ENCODE results near the gene RNF103. TPM values are rescaled to one million over a fixed set of nuclear protein-coding genes. Genes with fewer than 3 reads are reported as not detected.
A peak's percentile ranks its signal among the peaks of the same experiment; 100 is the strongest.
"Not testable (repeated sequence)": the region's sequence is repeated elsewhere in the genome, so short reads cannot be mapped to it uniquely, and the experiment has no call there.

The RNF103 gene
- total RNA-seq, 2 donors from 2014 or later = 11.9 to 18.4 TPM

DNA sequence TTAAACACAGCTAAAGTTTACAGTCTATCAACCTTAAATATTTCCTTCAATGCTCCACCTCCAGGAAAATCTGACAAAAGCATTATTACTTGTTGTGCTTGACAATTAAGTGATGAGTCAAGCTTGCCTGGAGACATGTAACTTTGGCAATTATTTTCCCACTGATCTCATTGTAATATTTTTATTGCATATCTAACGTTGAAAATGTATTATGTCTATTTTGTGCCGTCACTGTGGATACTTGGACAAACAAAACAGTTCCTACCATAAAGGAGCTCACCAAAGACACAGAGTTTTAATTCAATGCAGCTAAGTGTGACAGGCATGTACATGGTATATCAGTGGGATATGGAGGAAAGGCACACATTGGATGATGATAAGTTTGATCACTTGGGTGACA lies 24.7 kb downstream of the RNF103 start:
- no peak for ATAC-seq
- Mint-ChIP-seq H3K36me3 (peaks cover 3 to 4% of the 10 kb centered on the region in 2 donors), H3K27ac (no peak overlapping the region), H3K9me3 (no peaks in the 10 kb centered on the region)
- no peak for DNase-seq (ENCODE audit: low spot score in 2 of 2)

DNA sequence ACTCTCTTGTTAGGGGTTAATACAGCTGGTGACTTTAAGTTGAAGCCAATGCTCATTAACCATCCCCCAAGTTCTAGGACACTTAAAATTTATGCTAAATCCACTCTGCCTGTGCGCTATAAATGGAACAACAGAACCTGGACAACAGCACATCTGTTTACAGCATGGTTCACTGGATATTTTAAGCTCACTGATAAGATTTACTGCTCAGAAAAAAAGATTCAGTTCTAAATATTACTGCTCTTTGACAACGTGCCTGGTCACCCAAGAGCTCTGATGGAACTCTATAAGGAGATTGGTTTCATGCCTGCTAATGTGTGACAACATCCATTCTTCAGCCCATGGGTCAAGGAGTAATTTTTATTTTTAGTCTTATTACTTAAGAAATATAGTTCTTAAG lies 27.5 kb downstream of the RNF103 start:
- ATAC-seq (no peak), DNase-seq (ENCODE audit: low spot score in 2 of 2) (no peak)
- H3K27ac Mint-ChIP-seq = no peak overlapping the region
- H3K9me3 Mint-ChIP-seq = no peaks in the 10 kb centered on the region
- H3K36me3 Mint-ChIP-seq = no peaks in the 10 kb centered on the region

DNA sequence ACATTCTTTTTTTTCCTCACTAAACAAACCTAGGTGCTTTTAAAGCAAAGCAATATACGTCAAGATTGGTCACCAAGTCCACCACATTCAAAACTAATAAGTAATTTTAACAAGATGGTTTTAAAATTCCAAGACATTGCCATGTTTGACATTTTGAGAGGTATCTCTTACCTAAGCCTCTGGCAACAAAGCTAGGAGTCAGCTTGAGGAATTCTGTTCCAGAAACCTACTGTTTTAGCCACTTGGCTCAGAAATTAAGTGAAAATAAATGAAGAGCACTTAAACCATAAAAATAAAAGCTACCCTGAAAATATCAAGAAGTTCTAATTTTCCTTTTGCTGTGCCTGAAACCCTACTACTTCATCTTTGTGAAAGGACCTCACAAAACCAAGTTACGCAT lies 30.4 kb downstream of the RNF103 start:
- H3K9me3 Mint-ChIP-seq = peaks cover 0 to 4% of the 10 kb centered on the region in 2 donors
- H3K27ac Mint-ChIP-seq = no peak overlapping the region
- ATAC-seq = no peak
- H3K36me3 Mint-ChIP-seq = no peaks in the 10 kb centered on the region
- DNase-seq (ENCODE audit: low spot score in 2 of 2) = no peak

DNA sequence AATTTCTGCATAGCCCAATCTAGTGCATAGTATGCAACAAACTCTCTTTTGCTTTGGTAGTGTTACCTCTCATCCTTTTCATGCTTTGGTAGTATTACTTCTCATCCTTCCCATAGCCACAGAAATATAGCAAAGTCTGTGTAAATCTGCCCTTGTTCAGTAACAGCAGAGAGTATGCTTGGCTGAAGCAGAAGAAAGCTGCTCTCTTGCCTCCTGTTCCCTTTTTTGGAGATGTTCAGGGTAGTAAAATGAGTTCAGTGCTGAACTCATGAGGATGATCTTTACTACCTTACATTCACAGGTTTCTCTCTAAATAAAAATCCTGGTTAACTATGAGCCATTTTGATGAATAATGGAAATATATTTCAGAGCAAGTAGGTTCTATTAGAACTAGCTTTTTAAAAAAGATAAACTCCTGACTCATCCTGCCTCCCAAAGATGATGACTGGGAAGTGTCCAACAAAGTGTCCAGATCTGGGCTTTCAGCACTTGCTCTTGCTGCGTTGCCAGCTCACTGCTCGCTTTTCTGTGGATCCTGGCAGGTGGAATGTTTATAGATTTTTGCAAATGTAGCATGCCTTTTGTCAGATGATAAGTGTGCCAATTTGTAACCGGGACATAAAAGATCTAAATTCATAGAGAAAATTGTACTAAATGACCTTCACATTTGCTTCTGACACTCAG lies 31.0 kb downstream of the RNF103 start:
- no peak overlapping the region for H3K27ac Mint-ChIP-seq
- peaks cover 0 to 4% of the 10 kb centered on the region in 2 donors for H3K9me3 Mint-ChIP-seq
- ATAC-seq = no peak
- DNase-seq (ENCODE audit: low spot score in 2 of 2) = no peak
- no peaks in the 10 kb centered on the region for H3K36me3 Mint-ChIP-seq

DNA sequence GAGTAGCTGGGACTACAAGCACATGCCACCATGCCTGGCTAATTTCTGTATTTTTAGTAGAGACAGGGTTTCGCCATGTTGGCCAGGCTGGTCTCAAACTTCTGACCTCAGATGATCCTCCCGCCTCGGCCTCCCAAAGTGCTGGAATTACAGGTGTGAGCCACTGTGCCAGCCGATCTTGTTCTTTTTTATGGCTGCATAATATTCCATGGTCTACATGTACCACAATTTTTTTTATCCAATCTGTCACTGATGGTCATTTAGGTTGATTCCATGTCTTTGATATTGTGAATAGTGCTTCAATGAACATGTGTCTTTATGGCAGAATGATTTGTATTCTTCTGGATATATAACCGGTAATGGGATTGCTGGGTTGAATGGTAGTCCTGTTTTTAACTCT lies 34.0 kb downstream of the RNF103 start:
- not testable (repeated sequence) for H3K36me3 Mint-ChIP-seq; DNase-seq (ENCODE audit: low spot score in 2 of 2); H3K9me3 Mint-ChIP-seq; ATAC-seq; H3K27ac Mint-ChIP-seq

DNA sequence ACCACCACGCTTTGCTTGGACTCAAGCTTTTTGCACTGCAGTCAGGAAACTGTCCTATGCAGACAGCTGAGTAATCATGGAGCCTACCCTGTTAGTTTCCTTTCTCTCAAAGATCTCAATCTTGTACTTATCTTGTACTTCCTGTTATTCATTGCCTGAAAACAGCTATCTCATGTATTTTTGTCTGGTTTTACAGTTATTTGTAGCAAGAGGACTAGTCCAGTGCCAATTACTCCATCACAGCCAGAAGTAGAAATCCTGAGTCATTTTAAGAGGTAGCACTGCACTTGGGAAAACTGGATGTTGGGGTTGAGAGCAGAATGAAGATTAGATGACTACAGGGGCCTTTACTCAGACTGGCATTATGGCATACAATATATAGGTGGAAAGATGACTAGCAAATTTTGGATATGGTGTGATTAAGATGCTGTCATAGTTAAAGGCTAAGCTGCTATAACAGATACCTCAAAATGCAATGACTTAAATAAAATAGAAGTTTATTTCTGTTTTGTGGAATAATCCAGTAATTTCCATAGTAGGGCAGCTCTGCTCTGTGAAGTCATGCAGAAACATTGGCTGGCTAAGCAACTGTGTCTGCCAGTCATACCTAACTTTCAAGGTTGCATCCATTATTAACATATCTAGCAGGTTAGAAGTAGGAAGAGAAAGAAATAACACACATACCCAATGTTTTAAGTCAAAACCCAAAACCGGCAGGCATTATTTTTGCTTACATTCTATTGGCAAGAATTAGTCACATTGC lies 39.3 kb downstream of the RNF103 start:
- no peak for DNase-seq (ENCODE audit: low spot score in 2 of 2)
- Mint-ChIP-seq H3K27ac (peak overlapping the region; percentile 26 to 79), H3K9me3 (peaks cover 3 to 7% of the 10 kb centered on the region in 2 donors)

DNA sequence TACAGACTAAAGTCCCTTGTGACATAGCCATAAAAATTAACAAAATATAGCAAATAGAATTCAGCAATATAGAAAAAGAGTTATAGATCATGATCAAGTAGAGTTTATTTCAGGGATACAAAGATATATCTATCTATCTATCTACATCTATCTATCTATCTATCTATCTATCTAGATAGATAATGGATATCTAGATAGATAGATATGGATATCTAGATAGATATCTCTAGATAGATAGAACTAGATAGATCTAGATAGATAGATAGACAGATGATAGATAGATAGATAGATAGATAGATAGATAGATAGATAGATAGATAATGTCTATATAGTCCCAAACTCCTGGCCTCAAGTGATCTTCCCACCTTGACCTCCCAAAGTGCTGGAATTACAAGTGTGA lies 43.1 kb downstream of the RNF103 start:
- ATAC-seq = no peak
- Mint-ChIP-seq H3K27ac (no peak overlapping the region), H3K36me3 (peaks cover 0 to 5% of the 10 kb centered on the region in 2 donors), H3K9me3 (peaks cover 7 to 8% of the 10 kb centered on the region in 2 donors)
- no peak for DNase-seq (ENCODE audit: low spot score in 2 of 2)

More for the DNA sequence above, 39.3 kb downstream of the RNF103 start:
- ATAC-seq = peak; percentile 88 to 91
- H3K36me3 Mint-ChIP-seq = peaks cover 0 to 5% of the 10 kb centered on the region in 2 donors

DNA sequence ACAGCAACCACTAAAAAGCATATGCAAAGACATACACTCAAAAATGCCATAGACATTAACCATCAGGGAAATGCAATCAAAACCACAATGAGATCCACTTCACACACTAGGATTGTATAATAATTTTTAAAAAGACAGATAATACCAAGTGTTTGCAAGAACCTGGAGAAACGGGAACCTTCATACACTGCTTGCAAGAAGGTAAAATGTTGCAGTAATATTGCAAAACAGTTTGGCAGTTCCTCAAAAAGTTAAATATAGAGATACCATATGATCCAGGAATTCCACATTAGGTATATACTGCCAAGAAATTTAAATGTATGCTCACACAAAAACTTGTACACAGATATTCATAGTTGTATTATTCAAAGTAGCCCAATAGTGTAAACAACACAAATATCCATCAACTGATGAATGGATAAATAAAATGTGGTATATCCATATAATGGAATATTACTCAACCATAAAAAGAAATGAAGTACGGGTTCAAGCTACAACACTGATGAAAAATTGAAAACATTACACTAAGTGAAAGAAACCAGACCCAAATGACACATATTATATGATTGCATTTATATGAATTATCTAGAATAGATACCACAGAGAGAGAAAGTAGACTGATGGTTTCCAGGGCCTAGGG lies 45.7 kb downstream of the RNF103 start:
- ATAC-seq (no peak), DNase-seq (ENCODE audit: low spot score in 2 of 2) (no peak)
- peaks cover 7 to 8% of the 10 kb centered on the region in 2 donors for H3K9me3 Mint-ChIP-seq
- no peak overlapping the region for H3K27ac Mint-ChIP-seq
- H3K36me3 Mint-ChIP-seq = peaks cover 0 to 5% of the 10 kb centered on the region in 2 donors

DNA sequence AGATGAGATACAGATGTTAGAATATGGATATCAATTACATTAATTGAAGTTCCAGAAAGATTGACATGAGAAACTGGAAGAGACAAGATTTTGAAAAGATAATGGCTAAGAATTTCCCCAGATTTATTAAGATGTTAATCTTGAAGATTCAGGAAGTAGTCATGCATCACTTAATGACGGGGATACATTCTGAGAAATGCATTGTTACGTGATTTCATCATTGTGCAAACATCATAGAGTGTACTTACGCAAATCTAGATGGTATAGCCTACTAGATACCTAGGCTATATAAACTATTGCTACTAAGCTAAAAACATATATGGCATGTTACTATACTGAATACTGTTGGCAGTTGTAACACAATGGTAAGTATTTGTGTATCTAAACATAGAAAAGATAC lies 53.6 kb downstream of the RNF103 start:
- Mint-ChIP-seq H3K36me3 (no peaks in the 10 kb centered on the region), H3K27ac (no peak overlapping the region)

DNA sequence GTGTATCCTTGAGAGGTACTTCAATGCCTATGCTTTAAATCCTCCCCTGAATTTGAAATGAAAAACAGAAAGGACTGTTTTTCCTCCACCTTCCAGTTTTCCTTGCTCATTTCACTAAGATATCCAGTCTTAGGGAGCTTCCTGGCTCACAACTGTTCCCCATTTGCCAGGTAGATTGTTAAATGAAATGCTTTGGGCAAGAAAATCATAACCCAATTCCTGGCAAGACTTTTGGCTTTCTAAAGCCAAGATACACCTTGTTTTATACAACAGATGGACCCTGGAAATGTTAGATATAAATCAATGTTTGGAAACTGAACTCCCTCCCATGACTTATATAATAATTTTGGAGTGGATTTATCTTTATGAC lies 56.9 kb downstream of the RNF103 start:
- no peak for ATAC-seq
- H3K27ac Mint-ChIP-seq = no peak overlapping the region
- H3K9me3 Mint-ChIP-seq = peaks cover 4 to 6% of the 10 kb centered on the region in 2 donors
- peaks cover 14 to 25% of the 10 kb centered on the region in 2 donors for H3K36me3 Mint-ChIP-seq
- DNase-seq (ENCODE audit: low spot score in 2 of 2) = no peak

More for the DNA sequence above, 53.6 kb downstream of the RNF103 start:
- no peaks in the 10 kb centered on the region for H3K9me3 Mint-ChIP-seq
- ATAC-seq (no peak), DNase-seq (ENCODE audit: low spot score in 2 of 2) (no peak)

DNA sequence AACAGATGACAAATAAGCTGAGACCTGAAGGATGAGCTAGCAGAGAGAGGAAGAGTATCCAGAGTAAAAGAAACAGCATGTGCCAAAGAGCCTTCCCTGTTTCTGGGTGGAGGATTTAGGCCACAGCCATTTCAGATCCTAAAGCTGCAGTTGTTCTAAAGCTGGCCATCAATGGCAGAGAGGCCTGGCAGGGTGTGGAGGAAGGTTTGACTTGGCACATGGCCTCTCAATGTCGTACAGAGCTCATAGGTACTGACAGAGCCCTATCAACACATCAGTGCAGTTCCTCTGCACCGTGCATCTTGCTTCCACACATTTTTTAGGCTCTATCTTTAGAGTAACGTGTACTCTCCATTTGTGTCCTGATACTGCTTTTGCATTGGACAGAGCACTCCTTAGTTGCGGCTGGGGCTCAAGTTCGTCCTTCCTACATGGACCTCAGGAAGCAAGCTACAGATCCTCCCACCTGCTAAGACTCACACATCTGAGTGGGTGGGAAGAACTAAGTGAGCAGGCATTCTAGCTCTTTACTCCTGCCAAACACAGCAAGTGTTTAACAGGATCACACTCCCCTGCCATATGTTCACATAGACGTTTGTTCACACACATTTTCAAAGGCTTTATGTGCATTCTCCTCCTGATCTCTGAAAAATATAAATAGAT lies 57.4 kb downstream of the RNF103 start:
- H3K9me3 Mint-ChIP-seq = peaks cover 4 to 6% of the 10 kb centered on the region in 2 donors
- H3K36me3 Mint-ChIP-seq = peaks cover 15 to 26% of the 10 kb centered on the region in 2 donors
- ATAC-seq (no peak), DNase-seq (ENCODE audit: low spot score in 2 of 2) (no peak)
- no peak overlapping the region for H3K27ac Mint-ChIP-seq

DNA sequence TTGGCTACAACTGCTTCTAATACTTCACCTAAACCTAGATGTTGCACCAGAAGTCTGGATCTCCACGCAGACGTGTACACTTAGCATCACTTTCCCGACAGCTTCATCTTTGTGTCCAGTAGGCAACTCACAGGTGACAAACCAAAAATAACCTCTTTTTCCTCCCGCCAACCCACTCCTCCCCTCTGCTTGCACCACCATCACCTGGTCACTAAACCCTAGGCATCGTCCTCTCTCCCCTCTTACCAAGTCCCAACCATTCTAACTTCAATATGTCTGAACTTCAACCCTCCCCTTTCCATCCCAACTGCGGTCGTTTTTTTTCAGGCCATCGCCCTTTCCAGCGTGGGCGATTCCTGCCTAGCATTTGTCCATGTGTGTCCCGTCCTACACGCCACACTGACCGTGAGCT lies 60.0 kb downstream of the RNF103 start:
- peaks cover 20 to 26% of the 10 kb centered on the region in 2 donors for H3K36me3 Mint-ChIP-seq
- no peak for ATAC-seq
- no peak for DNase-seq (ENCODE audit: low spot score in 2 of 2)
- H3K9me3 Mint-ChIP-seq = peaks cover 4 to 6% of the 10 kb centered on the region in 2 donors
- H3K27ac Mint-ChIP-seq = peak overlapping the region; percentile 97 to 99

DNA sequence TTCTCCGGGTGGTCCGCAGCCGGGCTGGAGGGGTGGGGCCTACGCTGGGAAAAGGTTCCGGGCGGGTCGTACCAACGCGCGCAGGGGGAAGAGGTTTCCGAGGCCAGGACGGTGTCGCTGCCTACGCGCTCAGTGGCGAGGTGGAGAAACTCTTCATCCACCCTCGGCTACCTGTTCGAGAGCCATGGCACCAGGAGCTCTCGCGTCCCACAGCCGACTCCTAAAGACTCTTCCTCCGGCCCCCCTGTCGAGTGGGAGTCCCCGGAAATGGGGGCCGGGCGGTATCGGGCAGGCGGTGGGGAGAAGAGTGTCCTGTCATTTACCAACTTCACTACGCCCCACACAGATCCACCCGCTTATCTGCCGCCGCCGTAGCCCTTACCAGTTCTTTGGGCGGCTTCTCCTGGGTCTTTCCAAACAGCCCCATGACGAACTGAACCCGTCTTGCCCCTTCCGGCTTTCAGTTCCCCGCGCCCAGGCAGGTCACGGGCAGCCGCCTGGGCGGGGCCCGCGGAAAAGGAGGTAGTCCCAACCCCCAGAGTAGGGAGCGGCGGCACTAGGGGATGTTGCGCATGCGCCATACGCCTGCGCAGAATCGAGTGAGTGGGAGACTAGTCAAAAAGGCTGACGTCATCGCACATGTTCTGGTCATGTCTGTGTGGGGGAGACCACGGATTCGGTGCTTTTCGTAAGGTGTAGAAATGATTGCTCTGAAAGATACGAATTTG lies 60.6 kb downstream of the RNF103 start, which contains the start of gene CHMP3:
Gene CHMP3, minus strand, starts transcription at position 522 of the 728 bp plus-strand sequence. Its CDS starts 95 bp downstream, at position 427.
- ATAC-seq (peak; percentile 92 to 93), DNase-seq (ENCODE audit: low spot score in 2 of 2) (peak; percentile 94 to 98)
- H3K27ac Mint-ChIP-seq = peak within 1 kb of the TSS; percentile 97 to 99
- H3K36me3 Mint-ChIP-seq = peaks cover 24 to 26% of the 10 kb centered on the region in 2 donors
- H3K9me3 Mint-ChIP-seq = peaks cover 4 to 6% of the 10 kb centered on the region in 2 donors

DNA sequence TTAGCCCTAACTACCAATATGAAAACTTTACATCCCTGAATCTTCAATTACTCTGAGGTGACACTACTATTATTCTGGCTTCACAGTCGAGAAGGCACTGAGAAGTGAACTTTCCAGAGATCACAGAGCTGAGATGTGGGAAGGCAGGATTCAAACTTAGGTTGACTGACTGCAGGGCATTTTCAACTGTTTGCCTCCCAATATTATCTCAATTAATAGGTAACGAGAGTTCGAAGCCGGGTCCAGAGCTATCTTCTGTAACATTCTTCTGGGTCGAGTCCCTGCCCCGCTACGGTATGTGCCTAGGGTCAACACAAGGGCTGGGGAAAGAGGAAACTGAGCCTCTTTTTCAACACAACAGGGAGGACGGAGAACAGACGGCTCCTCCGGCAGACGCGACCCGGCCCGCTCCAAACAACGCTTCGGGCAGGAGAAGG lies 61.2 kb downstream of the RNF103 start:
- ATAC-seq = no peak
- Mint-ChIP-seq H3K9me3 (peaks cover 4 to 6% of the 10 kb centered on the region in 2 donors), H3K27ac (peak overlapping the region; percentile 97 to 99)

DNA sequence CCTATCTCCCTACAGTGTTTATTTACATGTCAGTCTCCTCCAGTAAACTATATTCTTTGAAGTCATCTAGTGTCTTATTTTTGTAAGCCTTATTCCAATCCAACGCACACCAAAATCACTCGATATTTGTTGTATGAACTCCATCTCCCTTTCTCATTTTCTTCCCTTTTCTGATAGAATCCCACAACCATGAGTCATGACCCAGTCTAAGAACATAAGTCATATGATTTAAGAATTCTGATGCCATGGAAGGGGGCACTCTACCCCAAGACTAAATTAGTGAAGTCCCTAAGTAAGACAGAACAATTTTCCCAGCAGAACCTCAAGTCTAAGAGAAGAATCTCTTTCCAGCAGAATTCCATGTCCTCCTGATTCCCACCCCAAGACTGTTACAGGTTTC lies 65.8 kb downstream of the RNF103 start:
- no peaks in the 10 kb centered on the region for H3K9me3 Mint-ChIP-seq
- ATAC-seq = no peak
- H3K36me3 Mint-ChIP-seq = peaks cover 12 to 25% of the 10 kb centered on the region in 2 donors
- H3K27ac Mint-ChIP-seq = no peak overlapping the region
- no peak for DNase-seq (ENCODE audit: low spot score in 2 of 2)

More for the DNA sequence above, 61.2 kb downstream of the RNF103 start:
- H3K36me3 Mint-ChIP-seq = peaks cover 24 to 26% of the 10 kb centered on the region in 2 donors
- DNase-seq (ENCODE audit: low spot score in 2 of 2) = no peak

DNA sequence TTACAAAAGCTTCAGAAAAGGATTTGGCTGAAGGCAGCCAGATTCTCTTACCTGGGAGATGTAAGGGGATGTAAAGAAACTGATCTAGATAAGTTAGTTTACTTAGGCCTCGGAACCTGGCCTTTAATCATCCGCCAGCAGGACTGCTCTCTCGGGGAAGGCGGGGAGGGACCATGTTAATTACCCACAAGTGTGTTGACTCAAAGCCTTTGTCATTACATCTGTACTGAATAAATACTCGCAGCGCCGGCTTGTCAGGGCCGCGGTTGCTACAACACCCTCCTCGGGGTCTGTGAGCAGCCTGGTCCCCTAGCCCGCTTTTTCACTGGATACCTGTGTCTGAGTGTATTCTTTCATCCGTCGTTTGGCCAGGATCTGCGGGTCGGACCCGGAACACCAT lies 67.2 kb downstream of the RNF103 start:
- DNase-seq (ENCODE audit: low spot score in 2 of 2) (no peak), ATAC-seq (no peak)
- Mint-ChIP-seq H3K27ac (no peak overlapping the region), H3K36me3 (peaks cover 0 to 27% of the 10 kb centered on the region in 2 donors), H3K9me3 (no peaks in the 10 kb centered on the region)
